ENCODE measurements around the gene SNED1. TPM values are rescaled to one million over a fixed set of nuclear protein-coding genes. Genes with fewer than 3 reads are reported as not detected.

The SNED1 gene
- total RNA-seq, 1 donor from 2014 or later = 2.8 TPM

DNA sequence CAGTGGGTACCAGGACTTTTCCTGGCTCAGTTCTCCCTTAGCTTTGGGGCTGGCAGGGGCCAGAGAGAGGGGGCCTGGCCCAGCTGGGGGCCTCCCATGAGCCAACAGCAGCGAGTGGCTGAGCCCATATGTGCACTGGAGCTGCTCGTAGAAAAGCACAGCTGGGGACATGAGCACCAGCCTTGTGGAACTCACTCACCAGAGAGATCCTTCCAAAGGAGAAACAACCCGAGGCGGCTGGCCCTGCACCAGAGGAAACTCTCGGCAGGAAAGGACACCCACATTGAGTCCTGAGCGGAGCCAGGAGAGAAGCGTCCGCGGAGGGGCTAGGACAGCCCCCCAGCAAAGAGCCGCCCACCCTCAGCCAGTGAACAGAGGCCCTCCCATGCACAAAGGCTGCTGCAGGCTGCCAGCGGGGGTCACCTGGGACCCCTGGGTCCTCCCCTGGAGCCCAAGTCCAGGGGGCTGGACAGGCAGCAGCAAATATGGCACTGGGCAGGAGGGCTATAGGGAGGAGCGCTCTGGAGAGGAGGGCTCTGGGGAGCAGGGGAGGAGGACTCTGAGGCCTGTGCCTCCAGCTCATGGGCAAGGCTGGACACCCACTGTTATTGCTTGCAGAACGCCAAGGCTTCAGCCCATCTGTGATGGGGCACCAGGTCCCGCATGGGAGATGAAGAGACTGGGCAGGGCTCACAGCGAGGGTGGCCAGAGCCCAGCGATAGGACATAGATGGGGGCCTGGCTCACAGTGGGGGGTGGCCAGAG lies 42.1 kb upstream of the SNED1 start:
- Mint-ChIP-seq H3K9me3 (ENCODE audit: unreplicated experiment) (peaks cover 2% of the 10 kb centered on the region), H3K27ac (ENCODE audit: unreplicated experiment) (no peak overlapping the region), H3K36me3 (ENCODE audit: unreplicated experiment) (no peaks in the 10 kb centered on the region), H3K27me3 (ENCODE audit: unreplicated experiment) (no peaks in the 10 kb centered on the region), H3K4me3 (ENCODE audit: unreplicated experiment) (no peak overlapping the region), H3K4me1 (ENCODE audit: low read depth, unreplicated experiment) (no peaks in the 10 kb centered on the region)
- TF ChIP-seq, protein P1, sequence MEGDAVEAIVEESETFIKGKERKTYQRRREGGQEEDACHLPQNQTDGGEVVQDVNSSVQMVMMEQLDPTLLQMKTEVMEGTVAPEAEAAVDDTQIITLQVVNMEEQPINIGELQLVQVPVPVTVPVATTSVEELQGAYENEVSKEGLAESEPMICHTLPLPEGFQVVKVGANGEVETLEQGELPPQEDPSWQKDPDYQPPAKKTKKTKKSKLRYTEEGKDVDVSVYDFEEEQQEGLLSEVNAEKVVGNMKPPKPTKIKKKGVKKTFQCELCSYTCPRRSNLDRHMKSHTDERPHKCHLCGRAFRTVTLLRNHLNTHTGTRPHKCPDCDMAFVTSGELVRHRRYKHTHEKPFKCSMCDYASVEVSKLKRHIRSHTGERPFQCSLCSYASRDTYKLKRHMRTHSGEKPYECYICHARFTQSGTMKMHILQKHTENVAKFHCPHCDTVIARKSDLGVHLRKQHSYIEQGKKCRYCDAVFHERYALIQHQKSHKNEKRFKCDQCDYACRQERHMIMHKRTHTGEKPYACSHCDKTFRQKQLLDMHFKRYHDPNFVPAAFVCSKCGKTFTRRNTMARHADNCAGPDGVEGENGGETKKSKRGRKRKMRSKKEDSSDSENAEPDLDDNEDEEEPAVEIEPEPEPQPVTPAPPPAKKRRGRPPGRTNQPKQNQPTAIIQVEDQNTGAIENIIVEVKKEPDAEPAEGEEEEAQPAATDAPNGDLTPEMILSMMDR (IDR thresholded peaks at IDR 0.05; ENCODE audit: partially characterized antibody, unreplicated experiment) = no peak
- DNase-seq = peak; percentile 22

DNA sequence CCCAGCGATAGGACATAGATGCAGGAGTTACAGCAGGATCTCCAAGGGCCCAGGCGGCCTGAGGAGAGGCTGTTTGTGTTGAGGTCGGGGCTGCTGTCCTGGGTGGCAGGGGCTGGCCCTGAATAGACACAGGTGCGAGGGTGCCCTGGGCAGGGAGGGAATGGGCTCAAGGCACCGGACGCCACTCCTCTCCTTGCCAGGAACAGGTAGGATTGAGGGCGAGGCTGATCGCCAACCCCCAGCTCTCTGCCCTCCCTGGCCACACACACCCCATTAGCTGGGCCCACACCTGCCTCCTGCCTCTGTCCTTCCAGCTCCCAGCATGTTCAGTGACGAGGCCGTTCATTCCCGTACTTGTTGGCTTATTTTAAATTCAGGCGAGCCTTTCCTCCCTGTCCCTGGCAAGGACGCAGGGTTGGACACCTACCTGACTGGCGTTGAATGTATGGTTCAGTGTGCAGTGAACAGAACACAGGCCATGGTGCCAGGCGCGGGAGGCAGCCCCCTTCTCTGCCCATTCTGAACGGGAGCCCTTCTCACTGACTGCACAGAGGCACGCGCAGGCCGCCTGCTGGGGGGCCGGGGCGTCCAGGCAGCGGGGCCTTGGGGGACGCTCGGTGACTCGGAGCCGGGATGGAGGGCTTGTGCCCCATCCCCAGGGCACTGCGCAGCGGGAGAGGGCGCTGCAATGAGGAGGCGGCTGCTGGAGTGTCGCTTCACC lies 41.3 kb upstream of the SNED1 start:
- DNase-seq = no peak
- no peak overlapping the region for H3K4me3 Mint-ChIP-seq (ENCODE audit: unreplicated experiment)
- TF ChIP-seq, protein P1 (IDR thresholded peaks at IDR 0.05; ENCODE audit: partially characterized antibody, unreplicated experiment) = no peak
- no peaks in the 10 kb centered on the region for H3K27me3 Mint-ChIP-seq (ENCODE audit: unreplicated experiment)
- H3K4me1 Mint-ChIP-seq (ENCODE audit: low read depth, unreplicated experiment) = no peaks in the 10 kb centered on the region
- H3K27ac Mint-ChIP-seq (ENCODE audit: unreplicated experiment) = no peak overlapping the region
- no peaks in the 10 kb centered on the region for H3K36me3 Mint-ChIP-seq (ENCODE audit: unreplicated experiment)
- H3K9me3 Mint-ChIP-seq (ENCODE audit: unreplicated experiment) = peaks cover 2% of the 10 kb centered on the region

DNA sequence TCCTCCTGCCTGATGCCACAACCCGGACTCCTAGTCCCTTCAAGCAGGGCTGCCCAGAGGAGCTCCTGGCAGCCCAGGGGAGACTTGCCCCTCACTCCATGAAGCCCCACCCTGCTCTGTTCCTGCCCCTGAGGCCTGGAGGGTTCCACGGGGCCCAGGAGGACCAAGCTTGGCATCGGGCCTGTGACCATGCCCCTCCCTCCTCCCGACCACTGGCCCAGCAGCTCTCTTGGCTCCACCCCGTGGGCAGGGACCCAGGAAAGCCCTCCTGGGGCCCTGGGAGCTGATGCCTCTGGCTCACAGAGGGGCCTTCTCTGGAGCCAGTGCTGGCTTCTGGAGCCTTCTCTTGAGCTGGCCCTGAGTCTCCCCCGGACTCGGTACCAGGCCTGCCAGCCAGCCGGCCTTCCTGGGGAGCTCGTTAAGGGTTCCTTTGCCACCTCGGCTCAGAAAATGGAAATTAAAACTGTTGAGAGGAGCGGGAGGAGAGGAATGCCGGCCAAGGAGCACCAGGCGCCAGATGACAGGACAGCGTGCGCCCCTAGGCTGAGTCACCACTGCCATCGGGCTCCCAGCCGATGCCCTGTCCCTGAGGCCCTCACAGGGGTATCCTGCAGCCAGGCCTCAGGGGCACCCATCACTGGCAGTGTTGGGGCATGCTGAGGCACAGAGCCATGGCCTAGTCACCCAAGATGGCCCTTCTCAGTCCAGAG lies 40.6 kb upstream of the SNED1 start:
- Mint-ChIP-seq H3K27ac (ENCODE audit: unreplicated experiment) (no peak overlapping the region), H3K27me3 (ENCODE audit: unreplicated experiment) (peaks cover 1% of the 10 kb centered on the region), H3K9me3 (ENCODE audit: unreplicated experiment) (peaks cover 2% of the 10 kb centered on the region), H3K4me1 (ENCODE audit: low read depth, unreplicated experiment) (peaks cover 2% of the 10 kb centered on the region), H3K36me3 (ENCODE audit: unreplicated experiment) (no peaks in the 10 kb centered on the region), H3K4me3 (ENCODE audit: unreplicated experiment) (no peak overlapping the region)
- TF ChIP-seq, protein P1 (IDR thresholded peaks at IDR 0.05; ENCODE audit: partially characterized antibody, unreplicated experiment) = no peak
- no peak for DNase-seq

DNA sequence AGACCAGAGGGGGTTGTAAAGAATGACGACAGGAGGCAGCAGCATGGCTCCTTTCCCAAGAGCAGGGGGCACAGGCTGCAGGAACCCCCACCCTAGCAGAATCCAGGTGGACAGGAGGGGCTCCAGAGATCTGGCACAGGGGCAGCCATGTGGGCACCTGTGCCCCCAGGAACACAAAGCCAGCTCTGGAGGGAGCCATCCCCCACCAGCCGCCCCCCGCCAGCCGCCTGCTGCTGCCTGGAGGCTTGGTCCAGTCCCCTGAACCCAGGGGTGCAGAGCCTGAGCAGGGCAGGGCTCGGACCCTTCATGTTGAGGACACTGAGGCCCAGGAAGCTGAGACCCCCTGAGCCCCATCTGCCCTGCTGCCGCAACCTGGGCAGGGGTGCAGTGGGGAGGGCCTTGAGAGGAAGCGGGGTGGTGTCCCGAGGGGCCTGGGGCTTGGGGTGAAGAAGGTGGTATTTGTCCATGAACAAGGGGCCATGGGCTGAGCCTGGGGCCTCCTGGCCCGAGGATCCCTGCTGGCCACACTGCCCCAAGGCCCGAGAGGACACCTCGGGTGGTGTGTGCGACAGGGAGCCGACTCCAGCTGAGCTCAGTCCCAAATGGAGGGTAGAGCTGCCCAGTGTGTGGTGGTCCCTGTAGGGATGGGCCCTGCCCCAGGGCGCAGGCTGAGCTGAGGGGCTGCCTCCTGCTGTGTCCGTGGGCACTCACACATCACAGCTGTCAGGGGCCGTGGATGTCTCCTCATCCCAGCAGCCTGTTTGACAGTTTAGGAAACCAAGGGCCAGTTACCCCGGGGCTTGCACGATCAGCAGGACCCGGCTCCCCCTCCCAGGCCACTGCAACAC lies 39.8 kb upstream of the SNED1 start:
- Mint-ChIP-seq H3K4me3 (ENCODE audit: unreplicated experiment) (no peak overlapping the region), H3K36me3 (ENCODE audit: unreplicated experiment) (no peaks in the 10 kb centered on the region), H3K27ac (ENCODE audit: unreplicated experiment) (no peak overlapping the region), H3K27me3 (ENCODE audit: unreplicated experiment) (peaks cover 1% of the 10 kb centered on the region), H3K4me1 (ENCODE audit: low read depth, unreplicated experiment) (peaks cover 2% of the 10 kb centered on the region), H3K9me3 (ENCODE audit: unreplicated experiment) (peaks cover 2% of the 10 kb centered on the region)
- TF ChIP-seq, protein P1 (IDR thresholded peaks at IDR 0.05; ENCODE audit: partially characterized antibody, unreplicated experiment) = no peak
- DNase-seq = no peak

Measured in glutamatergic neuron (in vitro differentiated cells).